HCT116 (cell line): ENCODE measurements around the gene CEMIP2. TPM values are rescaled to one million over a fixed set of nuclear protein-coding genes. Genes with fewer than 3 reads are reported as not detected.

Experiments used
- ATAC-seq: fragments of 200-7000 bp; cut with Tn5 transposase; 2 replicates; pipeline ENCODE4 v1.9.1; 2020; ENCODE audit warnings: mild to moderate bottlenecking, moderate library complexity
- BruUV-seq: library from RNA; stranded (reverse); fragments of 400-500 nt; replicated peaks from 2 replicates; lab custom pipeline; 2021; lab: Mats Ljungman, UMichigan
- CTCF ChIA-PET: fragments of 300-600 bp; sonication (Branson Sonifier 250); formaldehyde crosslinking; loops from one replicate; lab custom pipeline; 2021; ENCODE audit warnings: antibody characterized with exemption; lab: Charles Lee
- POLR2A ChIA-PET: fragments of 300-600, 350-600 bp; sonication (Branson Sonifier 250); formaldehyde crosslinking; loops from one replicate; lab custom pipeline; 2021; ENCODE audit warnings: antibody characterized with exemption; lab: Charles Lee
- RAD21 ChIA-PET, 2 experiments: fragments of 300-600 bp; sonication (Branson Sonifier 250); formaldehyde crosslinking; loops; one replicate each; lab custom pipeline; 2023; ENCODE audit warnings: low total read pairs in 2 of 2; ENCODE audit not compliant: uncharacterized antibody in 2 of 2, unreplicated experiment in 2 of 2, low non-redundant PET in 1 of 2; lab: Charles Lee
- DNase-seq: peaks from one replicate; pipeline ENCODE4 v3.0.0-alpha.2; 2010; ENCODE audit warnings: low read depth, low spot score
- H2AFZ ChIP-seq: fragments of 200-600 bp; shearing (Covaris generic), sonication (generic); 2 replicates; pipeline ENCODE4 v1.6.1; 2017; ENCODE audit warnings: low read depth, mixed run types, mixed read lengths, antibody characterized with exemption, low read length; ENCODE audit not compliant: poor library complexity, severe bottlenecking
- H3K27ac ChIP-seq: 2 replicates; pipeline ENCODE4 v1.5.1; 2012; ENCODE audit warnings: low read depth, low read length
- H3K27me3 ChIP-seq: fragments of 200-600 bp; sonication (generic); 2 replicates; pipeline ENCODE4 v1.6.1; 2016; ENCODE audit warnings: mixed run types, low read length, mixed read lengths; ENCODE audit not compliant: insufficient read depth
- H3K36me3 ChIP-seq, 2 experiments: fragments of 200-500 bp in 1 of 2; fragments of 200-600 bp in 1 of 2; sonication (Bioruptor generic) in 1 of 2; sonication (generic) in 1 of 2; 2 replicates each; pipeline versions ENCODE4 v1.5.1 to v1.6.1; 2014 to 2016; ENCODE audit warnings: low read length in 2 of 2, inconsistent platforms in 1 of 2, mixed read lengths in 1 of 2, mixed run types in 1 of 2; ENCODE audit not compliant: insufficient read depth in 2 of 2, control insufficient read depth in 1 of 2
- H3K4me1 ChIP-seq, 2 experiments: fragments of 200-600 bp in 1 of 2; sonication (generic) in 1 of 2; 2 replicates each; pipeline versions ENCODE4 v1.5.1 to v1.6.1; 2012 to 2017; ENCODE audit warnings: low read length in 2 of 2, inconsistent platforms in 1 of 2, mild to moderate bottlenecking in 1 of 2, mixed read lengths in 1 of 2, mixed run types in 1 of 2, moderate library complexity in 1 of 2; ENCODE audit not compliant: insufficient read depth in 2 of 2, control insufficient read depth in 1 of 2
- H3K4me2 ChIP-seq: fragments of 200-600 bp; sonication (generic); 2 replicates; pipeline ENCODE4 v1.6.1; 2017; ENCODE audit warnings: mixed run types, low read length, mixed read lengths
- H3K4me3 ChIP-seq, 2 experiments: fragments of 200-600 bp in 1 of 2; sonication (generic) in 1 of 2; replicated peaks in 1 of 2; 2 replicates each; pipeline ENCODE4 v1.5.1; 2011 to 2016; ENCODE audit warnings: low read length in 2 of 2, control low read depth in 1 of 2, low read depth in 1 of 2, mild to moderate bottlenecking in 1 of 2, mixed read lengths in 1 of 2, mixed run types in 1 of 2
- H3K79me2 ChIP-seq: fragments of 200-600 bp; sonication (generic); 2 replicates; pipeline ENCODE4 v1.6.1; 2017; ENCODE audit warnings: mild to moderate bottlenecking, mixed run types, low read length, moderate library complexity, mixed read lengths; ENCODE audit not compliant: insufficient read depth
- H3K9ac ChIP-seq: fragments of 200-600 bp; sonication (generic); 2 replicates; pipeline ENCODE4 v1.6.1; 2016; ENCODE audit warnings: low read length, mixed read lengths
- H3K9me2 ChIP-seq: fragments of 200-600 bp; sonication (generic), shearing (Covaris generic); 2 replicates; pipeline ENCODE4 v1.6.1; 2017; ENCODE audit warnings: mixed run types, mild to moderate bottlenecking, moderate library complexity; ENCODE audit not compliant: insufficient read depth
- H3K9me3 ChIP-seq, 2 experiments: fragments of 200-500 bp in 1 of 2; fragments of 200-600 bp in 1 of 2; sonication (Bioruptor generic) in 1 of 2; sonication (generic) in 1 of 2; 2 replicates each; pipeline ENCODE4 v1.6.1; 2014 to 2017; ENCODE audit warnings: low read length in 2 of 2, mixed read lengths in 2 of 2, inconsistent platforms in 1 of 2, low read depth in 1 of 2, mild to moderate bottlenecking in 1 of 2, mixed run types in 1 of 2, moderate library complexity in 1 of 2; ENCODE audit not compliant: control insufficient read depth in 1 of 2, insufficient read depth in 1 of 2
- H4K20me1 ChIP-seq: fragments of 200-600 bp; sonication (generic), shearing (Covaris generic); 2 replicates; pipeline ENCODE4 v1.6.1; 2017; ENCODE audit warnings: mixed run types, mild to moderate bottlenecking, moderate library complexity; ENCODE audit not compliant: insufficient read depth
- ATF3 ChIP-seq: IDR thresholded peaks from 2 replicates; pipeline ENCODE4 v1.6.1; 2012
- CBX3 ChIP-seq: IDR thresholded peaks from 2 replicates; pipeline ENCODE4 v1.6.1; 2012; ENCODE audit warnings: low read depth
- ELF1 ChIP-seq: IDR thresholded peaks from 2 replicates; pipeline ENCODE4 v1.6.1; 2012; ENCODE audit warnings: low read depth, borderline replicate concordance
- EZH2phosphoT487 ChIP-seq: fragments of 200-600 bp; IDR thresholded peaks from 2 replicates; pipeline ENCODE4 v1.6.1; 2018; ENCODE audit warnings: antibody characterized with exemption, borderline replicate concordance
- FOSL1 ChIP-seq: IDR thresholded peaks from 2 replicates; pipeline ENCODE4 v1.6.1; 2012; ENCODE audit warnings: low read depth
- JUND ChIP-seq: IDR thresholded peaks from 2 replicates; pipeline ENCODE4 v1.6.1; 2012
- POLR2A ChIP-seq: IDR thresholded peaks from 2 replicates; pipeline ENCODE4 v1.7.0; 2011; ENCODE audit warnings: borderline replicate concordance; ENCODE audit not compliant: insufficient read depth, insufficient read length; ENCODE audit errors: extremely low read depth
- SRF ChIP-seq: IDR thresholded peaks from 2 replicates; pipeline ENCODE4 v1.6.1; 2012; ENCODE audit warnings: low read depth
- TCF7L2 ChIP-seq: IDR thresholded peaks from 2 replicates; pipeline ENCODE4 v1.7.0; 2011; ENCODE audit warnings: borderline replicate concordance, inconsistent platforms; ENCODE audit not compliant: insufficient read depth, insufficient read length; ENCODE audit errors: extremely low read depth
- intact Hi-C: fragments of 100-400 bp; cut with micrococcal nuclease; formaldehyde crosslinking; loops from 2 replicates; pipeline ENCODE4 v1.10.0; 2022
- total RNA-seq: library from RNA; stranded (reverse); gene quantifications from one replicate; pipeline ENCODE4 v1.2.1, GENCODE V29; 2021; ENCODE audit not compliant: unreplicated experiment
- TF ChIP-seq, protein P1 (sequence below): IDR thresholded peaks from 2 replicates; pipeline ENCODE4 v1.6.1; 2012; ENCODE audit warnings: low read depth

CEMIP2 gene
- total RNA-seq, 1 experiment from 2014 or later, result 14.3 TPM

DNA sequence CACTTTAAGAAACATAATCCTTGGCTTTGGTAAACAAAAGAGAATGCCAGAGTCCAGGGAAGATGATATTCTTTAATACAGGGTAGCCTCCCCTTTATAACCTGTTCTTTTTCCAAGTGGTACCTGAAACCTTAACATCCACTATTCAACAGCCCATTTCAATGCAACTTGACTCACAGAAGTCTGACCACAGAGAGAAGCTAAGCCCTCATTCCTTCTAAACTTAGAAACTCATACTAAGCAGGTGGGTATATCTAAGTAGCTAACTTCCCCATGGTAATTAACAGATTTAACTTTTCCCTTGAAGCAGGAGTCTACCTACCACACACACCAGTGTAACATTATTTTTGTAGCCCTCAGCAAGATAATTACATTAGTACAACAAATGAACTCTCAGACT is 91.9 kb downstream of the CEMIP2 start:
- intact Hi-C loops, result no loop called here
- BruUV-seq, result no TSS peak

More for the DNA sequence above, 91.9 kb downstream of the CEMIP2 start:
- Histone ChIP-seq H2AFZ (no peak overlapping the region), H3K9ac (no peak overlapping the region), H3K4me1 (peaks cover 40 to 56% of the 10 kb centered on the region in 2 experiments), H3K4me2 (peak overlapping the region; percentile 49; the same call in 1 of the 2 replicates), H4K20me1 (no peaks in the 10 kb centered on the region), H3K79me2 (no peaks in the 10 kb centered on the region), H3K27me3 (no peaks in the 10 kb centered on the region), H3K9me3 (no peaks in the 10 kb centered on the region), H3K4me3 (no peak overlapping the region), H3K27ac (no peak overlapping the region), H3K9me2 (0 out of 2 replicates have a peak, but pooled peaks cover 4% of the 10 kb centered on the region), H3K36me3 (no peaks in the 10 kb centered on the region)
- no peak for TF ChIP-seq SRF
- no peak for TF ChIP-seq ATF3
- TF ChIP-seq JUND, result no peak
- no peak for TF ChIP-seq POLR2A
- TF ChIP-seq, protein P1, sequence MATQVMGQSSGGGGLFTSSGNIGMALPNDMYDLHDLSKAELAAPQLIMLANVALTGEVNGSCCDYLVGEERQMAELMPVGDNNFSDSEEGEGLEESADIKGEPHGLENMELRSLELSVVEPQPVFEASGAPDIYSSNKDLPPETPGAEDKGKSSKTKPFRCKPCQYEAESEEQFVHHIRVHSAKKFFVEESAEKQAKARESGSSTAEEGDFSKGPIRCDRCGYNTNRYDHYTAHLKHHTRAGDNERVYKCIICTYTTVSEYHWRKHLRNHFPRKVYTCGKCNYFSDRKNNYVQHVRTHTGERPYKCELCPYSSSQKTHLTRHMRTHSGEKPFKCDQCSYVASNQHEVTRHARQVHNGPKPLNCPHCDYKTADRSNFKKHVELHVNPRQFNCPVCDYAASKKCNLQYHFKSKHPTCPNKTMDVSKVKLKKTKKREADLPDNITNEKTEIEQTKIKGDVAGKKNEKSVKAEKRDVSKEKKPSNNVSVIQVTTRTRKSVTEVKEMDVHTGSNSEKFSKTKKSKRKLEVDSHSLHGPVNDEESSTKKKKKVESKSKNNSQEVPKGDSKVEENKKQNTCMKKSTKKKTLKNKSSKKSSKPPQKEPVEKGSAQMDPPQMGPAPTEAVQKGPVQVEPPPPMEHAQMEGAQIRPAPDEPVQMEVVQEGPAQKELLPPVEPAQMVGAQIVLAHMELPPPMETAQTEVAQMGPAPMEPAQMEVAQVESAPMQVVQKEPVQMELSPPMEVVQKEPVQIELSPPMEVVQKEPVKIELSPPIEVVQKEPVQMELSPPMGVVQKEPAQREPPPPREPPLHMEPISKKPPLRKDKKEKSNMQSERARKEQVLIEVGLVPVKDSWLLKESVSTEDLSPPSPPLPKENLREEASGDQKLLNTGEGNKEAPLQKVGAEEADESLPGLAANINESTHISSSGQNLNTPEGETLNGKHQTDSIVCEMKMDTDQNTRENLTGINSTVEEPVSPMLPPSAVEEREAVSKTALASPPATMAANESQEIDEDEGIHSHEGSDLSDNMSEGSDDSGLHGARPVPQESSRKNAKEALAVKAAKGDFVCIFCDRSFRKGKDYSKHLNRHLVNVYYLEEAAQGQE, result no peak
- no peak for TF ChIP-seq ELF1
- no peak for TF ChIP-seq CBX3
- TF ChIP-seq TCF7L2, result no peak
- TF ChIP-seq EZH2phosphoT487, result no peak
- TF ChIP-seq FOSL1, result no peak
- POLR2A ChIA-PET, result no interaction called here
- DNase-seq (no peak), ATAC-seq (no peak)
- RAD21 ChIA-PET, result no interaction called here
- CTCF ChIA-PET, result interaction anchor here (2.4 kb wide), 1 partner anchor 8 kb away, joined by 6 read pairs; no protein-coding TSS in a partner anchor
